GM11168 (cell line): ENCODE measurements around the gene FAM180A.
"Not testable (repeated sequence)": the region's sequence is repeated elsewhere in the genome, so short reads cannot be mapped to it uniquely, and the experiment has no call there.

Experiments
- in situ Hi-C: fragments of 300-500 bp; cut with MboI; formaldehyde crosslinking; loops from one replicate; pipeline ENCODE4 v1.12.0; 2022; ENCODE audit warnings: low sequenced_read_pairs; ENCODE audit not compliant: unreplicated experiment

The FAM180A gene

DNA sequence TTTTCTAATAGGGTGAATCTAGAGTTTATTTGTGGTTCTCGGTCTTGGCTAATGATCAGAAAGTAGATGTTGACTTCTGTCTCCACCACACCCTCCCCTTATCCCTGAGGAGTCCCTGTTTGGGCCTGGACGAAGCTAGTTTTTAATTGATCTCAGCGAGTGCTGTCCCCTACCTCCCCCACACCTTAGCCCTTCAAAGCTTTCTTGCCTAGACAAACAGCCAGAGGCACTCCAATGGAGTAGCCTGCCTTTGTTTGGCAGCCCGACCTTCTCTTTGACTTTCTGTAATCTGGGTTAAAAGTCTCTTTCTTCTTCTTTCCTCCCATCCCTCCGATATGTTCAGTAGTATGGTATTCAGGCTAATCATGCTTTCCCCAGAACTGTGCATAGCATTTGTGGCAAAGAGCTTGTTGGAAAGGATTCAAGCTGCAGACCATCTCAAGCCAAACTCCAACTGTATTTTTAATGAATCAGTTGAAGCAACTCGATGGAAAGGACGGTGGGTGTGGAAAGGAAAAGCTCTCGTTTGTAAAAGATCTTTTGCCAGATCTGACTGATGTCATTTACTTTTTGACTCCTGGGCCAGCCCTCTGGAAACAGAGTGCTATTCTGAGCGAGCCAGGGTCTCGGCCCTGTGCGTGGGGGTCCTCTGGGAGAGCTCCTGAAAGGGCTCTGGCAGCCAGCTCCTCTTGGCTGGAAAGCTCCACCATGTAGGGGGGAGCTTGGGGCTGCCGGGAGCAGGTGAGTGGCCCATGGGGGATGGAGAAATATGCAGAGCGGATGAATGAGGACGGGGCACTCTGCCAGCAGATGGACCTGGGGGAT, 4.5 kb downstream of the FAM180A start:
- in situ Hi-C loops = no loop called here

GRCh38 chr7:135742371-135742770, 6.2 kb downstream of the FAM180A start:
- in situ Hi-C loops = no loop called here

DNA sequence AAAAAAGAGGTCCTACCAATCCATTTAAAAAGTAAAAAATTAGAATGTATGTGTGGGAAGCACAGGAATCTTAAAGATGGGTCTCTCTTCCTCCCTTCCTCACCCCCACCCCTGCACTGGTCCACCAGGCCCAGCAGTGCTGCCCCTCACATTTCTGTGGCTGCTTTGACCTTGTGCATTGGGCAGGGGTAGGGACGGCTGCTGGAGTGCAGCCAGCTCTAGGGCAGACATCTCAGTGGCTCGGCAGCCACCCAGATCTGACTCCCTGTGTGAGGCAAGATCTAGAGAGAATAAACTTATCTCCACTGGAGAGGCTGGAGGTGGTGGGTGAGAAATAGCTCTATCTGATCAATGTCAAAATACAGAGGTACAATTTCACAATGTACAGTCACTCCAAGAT, 6.7 kb downstream of the FAM180A start:
- in situ Hi-C loops = no loop called here

DNA sequence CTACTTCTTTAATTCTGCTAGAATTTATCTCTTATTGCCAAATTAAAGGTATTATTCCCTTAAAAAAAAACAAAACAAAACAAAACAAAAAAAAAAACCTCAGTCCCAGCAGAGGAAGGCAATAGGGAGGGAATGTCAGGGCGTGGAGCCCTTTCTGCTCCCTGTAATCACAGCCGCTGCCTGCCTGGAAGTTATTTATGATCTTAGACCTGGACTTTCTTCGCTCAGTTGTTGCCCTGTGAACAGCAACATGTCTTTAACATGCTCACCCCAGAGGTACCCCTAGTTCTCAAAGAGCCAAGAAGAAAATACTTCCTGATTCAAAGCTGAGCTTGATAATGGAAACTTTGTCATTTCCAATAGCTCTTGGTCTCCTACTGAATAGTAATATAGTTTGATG, 7.7 kb downstream of the FAM180A start:
- in situ Hi-C loops = no loop called here

GRCh38 chr7:135737306-135737647, 11.3 kb downstream of the FAM180A start:
- in situ Hi-C loops = not testable (repeated sequence)

DNA sequence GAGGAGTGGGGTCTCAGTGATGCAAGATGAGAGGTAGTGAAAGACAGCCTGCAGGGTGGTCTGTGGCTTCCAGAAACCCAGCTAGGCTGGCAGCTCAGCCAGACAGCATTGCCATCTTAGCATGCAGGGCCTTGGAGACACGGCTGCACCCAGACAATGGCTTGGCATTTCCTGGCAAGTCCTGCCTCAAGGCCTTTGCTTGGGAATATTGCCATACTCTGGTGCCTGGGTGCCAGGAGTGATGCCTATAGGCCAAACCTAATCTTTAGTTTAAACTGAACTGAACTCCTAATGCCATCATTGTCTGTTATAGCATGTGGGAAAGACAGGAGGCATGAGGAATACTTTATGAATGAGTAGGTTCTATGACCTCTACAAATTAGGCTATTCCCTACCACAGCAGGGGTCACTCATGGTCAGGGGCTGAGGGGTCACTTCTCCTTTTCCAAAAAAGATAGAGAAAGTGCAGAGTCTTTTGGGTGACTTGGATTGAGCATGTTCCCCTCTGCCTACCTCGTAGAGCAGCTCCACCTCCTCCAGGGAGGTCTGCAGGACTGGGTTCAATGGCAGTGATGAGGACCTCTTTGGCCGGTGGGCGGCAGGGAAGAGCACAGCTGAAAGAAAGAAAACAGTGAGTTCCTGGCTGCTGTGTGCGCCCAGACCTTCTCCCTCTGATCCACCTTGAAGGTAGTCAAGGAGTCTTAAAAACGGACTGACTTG, 11.9 kb downstream of the FAM180A start:
- in situ Hi-C loops = no loop called here

GRCh38 chr7:135734343-135734689, 14.3 kb downstream of the FAM180A start:
- in situ Hi-C loops = no loop called here

DNA sequence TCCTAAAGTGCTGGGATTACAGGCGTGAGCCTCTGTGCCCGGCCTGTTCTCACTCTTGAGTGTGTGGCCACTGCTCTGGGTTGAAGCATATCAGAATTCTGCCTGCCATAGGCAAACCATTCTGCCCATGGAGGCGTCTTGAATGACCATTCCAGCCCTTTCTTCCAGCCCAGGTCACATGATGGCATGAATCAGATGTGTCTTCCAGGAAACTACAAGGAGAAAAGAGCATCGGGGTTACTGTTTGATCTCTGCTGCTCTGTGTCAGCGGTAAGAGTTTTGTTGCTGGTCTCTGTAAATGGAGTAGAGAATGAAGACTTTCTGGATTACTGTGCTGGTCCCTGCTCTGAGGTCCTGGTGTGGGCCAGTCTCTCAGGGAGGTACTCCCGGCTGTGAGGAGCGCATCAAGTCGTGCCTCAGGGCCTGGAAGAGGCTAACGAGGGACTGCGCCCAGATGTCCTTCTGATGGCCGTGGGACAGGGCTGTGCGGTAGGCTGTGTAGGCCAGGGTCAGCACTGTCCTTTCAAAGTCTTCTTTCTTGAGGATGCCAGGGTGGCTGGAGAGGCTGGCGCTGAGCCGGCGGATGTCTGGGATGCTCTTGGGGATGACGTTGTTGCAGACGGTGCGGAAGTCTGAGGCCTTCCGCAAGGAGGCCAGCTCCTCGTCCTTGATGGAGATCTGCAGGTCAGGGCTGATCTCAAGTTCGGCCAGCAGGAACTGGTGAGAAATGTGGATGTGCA, 14.8 kb downstream of the FAM180A start:
- in situ Hi-C loops = no loop called here

- in situ Hi-C loops = no loop called here
Observed at GRCh38 chr7:135731131-135731530, 17.5 kb downstream of the FAM180A start.

- in situ Hi-C loops = no loop called here
Observed at GRCh38 chr7:135729230-135729629, 19.4 kb downstream of the FAM180A start.

- in situ Hi-C loops = no loop called here
Observed at GRCh38 chr7:135728136-135728669, 20.4 kb downstream of the FAM180A start, which contains the start of gene SLC13A4. TSS of gene SLC13A4 (minus strand) at chr7:135728186. CDS start at chr7:135727496, 690 bp downstream.

DNA sequence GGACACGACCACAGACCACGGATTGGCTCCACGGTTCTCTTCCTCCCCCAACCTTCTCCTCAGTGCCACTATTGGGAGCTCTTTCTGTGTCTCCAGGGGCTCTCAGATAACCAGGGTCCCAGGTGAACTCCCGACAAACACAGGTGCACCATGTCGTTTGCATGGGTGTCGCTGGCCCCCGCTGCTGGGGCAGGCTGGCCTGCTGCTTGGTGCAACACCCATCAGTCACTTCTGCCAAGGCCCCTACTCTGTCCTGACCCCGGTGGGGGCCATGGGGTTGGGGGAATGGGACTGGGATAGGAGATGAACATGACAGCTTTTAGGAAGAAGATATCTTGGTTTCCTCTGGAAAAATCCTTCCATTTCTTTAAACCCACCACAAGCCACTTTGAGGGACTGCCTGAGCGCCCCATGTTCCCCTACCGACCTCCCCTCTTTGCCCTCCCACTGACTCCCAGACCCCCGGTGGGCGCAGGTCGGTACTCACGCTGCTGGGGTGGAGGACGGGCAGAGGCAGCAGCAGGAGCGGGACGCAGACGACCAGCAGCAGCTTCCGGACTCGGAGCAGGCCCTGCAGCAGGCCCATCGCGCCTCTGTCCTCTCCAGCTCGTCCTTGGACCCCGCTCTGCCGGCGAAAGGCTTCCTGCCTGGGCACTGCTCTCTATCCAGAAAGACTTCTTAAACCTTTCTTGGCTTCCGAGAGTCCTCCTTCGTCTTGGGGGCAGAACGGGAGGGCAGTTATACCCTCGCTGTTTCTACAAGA, 21.5 kb downstream of the FAM180A start:
- in situ Hi-C loops = no loop called here

GRCh38 chr7:135726276-135726788, 22.3 kb downstream of the FAM180A start:
- in situ Hi-C loops = no loop called here

DNA sequence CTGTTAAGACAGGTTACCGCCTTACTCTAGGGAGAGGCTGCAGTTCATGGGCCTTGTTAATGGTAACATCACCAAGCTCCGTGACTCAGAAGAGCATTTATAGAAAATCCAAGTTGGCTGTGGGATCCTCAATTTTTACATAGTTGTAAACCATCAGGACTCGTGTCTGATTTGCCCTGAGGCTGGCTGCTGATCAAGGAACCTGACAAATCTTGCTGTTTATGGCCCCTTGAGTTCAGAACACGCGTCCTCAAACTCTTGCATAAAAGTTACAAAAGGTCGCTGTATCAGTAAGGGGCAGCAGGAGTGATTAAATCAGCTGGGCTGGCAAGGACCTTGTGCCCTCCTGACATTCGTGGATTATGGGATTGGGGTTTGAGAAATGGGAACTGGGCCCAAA, 25.2 kb downstream of the FAM180A start:
- in situ Hi-C loops = no loop called here

- in situ Hi-C loops = no loop called here
Observed at GRCh38 chr7:135721198-135721820, 27.3 kb downstream of the FAM180A start.

- in situ Hi-C loops = no loop called here
Observed at GRCh38 chr7:135719688-135720087, 28.9 kb downstream of the FAM180A start.

GRCh38 chr7:135718794-135719437, 29.7 kb downstream of the FAM180A start:
- in situ Hi-C loops = no loop called here

DNA sequence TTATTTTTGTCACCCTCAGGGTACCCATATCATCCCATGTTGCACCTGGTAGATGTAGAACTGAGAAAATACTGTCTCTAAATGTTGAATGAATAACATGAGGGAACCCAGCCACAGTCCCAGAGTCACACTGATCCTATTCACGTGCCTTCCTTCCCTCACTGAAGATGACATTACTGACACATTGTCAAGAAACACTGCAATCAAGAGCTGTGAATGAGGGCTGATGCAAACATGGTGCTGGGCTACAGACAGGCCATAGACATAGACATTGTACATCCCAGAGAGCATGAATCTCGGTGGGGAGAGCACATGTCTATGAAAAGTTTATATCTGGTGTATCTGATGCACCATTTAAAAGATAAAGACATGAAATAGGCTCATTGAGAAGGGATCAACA, 30.4 kb downstream of the FAM180A start:
- in situ Hi-C loops = no loop called here

- in situ Hi-C loops = no loop called here
Observed at GRCh38 chr7:135717693-135718092, 30.9 kb downstream of the FAM180A start.
